HepG2 (cell line): Measurements from ENCODE around the gene METTL16. TPM values are rescaled to one million over a fixed set of nuclear protein-coding genes. Genes with fewer than 3 reads are reported as not detected.

Experiments
- FOSL2 ChIP-seq: sonication (generic); formaldehyde crosslinking; IDR thresholded peaks from 2 replicates; pipeline ENCODE4 v1.4.0; 2020; ENCODE audit warnings: missing genetic modification reagents
- GABPA ChIP-seq, 2 experiments: IDR thresholded peaks; 2 replicates each; pipeline ENCODE4 v1.6.1; 2011 to 2016; ENCODE audit warnings: low read depth in 2 of 2, low read length in 1 of 2, missing biosample characterization in 1 of 2, missing genetic modification characterization in 1 of 2
- HIC2 ChIP-seq: sonication (generic); formaldehyde crosslinking; IDR thresholded peaks from 2 replicates; pipeline ENCODE4 v1.9.0; 2022; ENCODE audit warnings: low read depth, missing genetic modification reagents
- HNRNPL ChIP-seq: fragments of 200-400 bp; formaldehyde crosslinking; IDR thresholded peaks from 2 replicates; pipeline ENCODE4 v1.6.1; 2017; ENCODE audit warnings: mild to moderate bottlenecking, low read depth, low read length
- IKZF4 ChIP-seq: sonication (generic); formaldehyde crosslinking; IDR thresholded peaks from 2 replicates; pipeline ENCODE4 v1.5.1; 2020; ENCODE audit warnings: borderline replicate concordance, mild to moderate bottlenecking, low read depth, missing genetic modification reagents; ENCODE audit errors: not compliant biosample characterization
- KDM2A ChIP-seq: sonication (generic); formaldehyde crosslinking; IDR thresholded peaks from 2 replicates; pipeline ENCODE4 v1.4.0; 2020; ENCODE audit warnings: low read depth, missing genetic modification reagents, borderline replicate concordance
- MAZ ChIP-seq, 2 experiments: sonication (generic) in 1 of 2; formaldehyde crosslinking in 1 of 2; IDR thresholded peaks; 2 replicates each; pipeline versions ENCODE4 v1.5.0 to v1.6.1; 2012 to 2020; ENCODE audit warnings: low read depth in 2 of 2, mild to moderate bottlenecking in 2 of 2, borderline replicate concordance in 1 of 2, improper control_type of control experiment in 1 of 2, low read length in 1 of 2, missing genetic modification reagents in 1 of 2, moderate library complexity in 1 of 2
- NBN ChIP-seq: fragments of 450-650 bp; conservative IDR thresholded peaks from 2 replicates; pipeline ENCODE4 v1.6.1; 2017
- PHB2 ChIP-seq: fragments of 450-650 bp; IDR thresholded peaks from 2 replicates; pipeline ENCODE4 v1.6.1; 2018; ENCODE audit not compliant: partially characterized antibody
- POGK ChIP-seq: sonication (generic); formaldehyde crosslinking; conservative IDR thresholded peaks from 2 replicates; pipeline ENCODE4 v1.8.0; 2022; ENCODE audit warnings: mild to moderate bottlenecking, moderate library complexity, missing genetic modification reagents
- ZBTB1 ChIP-seq: sonication (generic); formaldehyde crosslinking; IDR thresholded peaks from 2 replicates; pipeline ENCODE4 v1.4.0; 2020; ENCODE audit warnings: missing genetic modification reagents, borderline replicate concordance
- ZBTB3 ChIP-seq: sonication (generic); formaldehyde crosslinking; IDR thresholded peaks from 2 replicates; pipeline ENCODE4 v1.4.0; 2020; ENCODE audit warnings: low read depth, mild to moderate bottlenecking, moderate library complexity, missing genetic modification reagents, borderline replicate concordance
- ZNF281 ChIP-seq: sonication (generic); formaldehyde crosslinking; IDR thresholded peaks from 2 replicates; pipeline ENCODE4 v1.4.0; 2020; ENCODE audit warnings: missing genetic modification reagents, borderline replicate concordance
- ZNF367 ChIP-seq: sonication (generic); formaldehyde crosslinking; IDR thresholded peaks from 2 replicates; pipeline ENCODE4 v1.4.0; 2020; ENCODE audit warnings: missing genetic modification reagents, borderline replicate concordance
- polyA plus RNA-seq, 8 experiments: library from polyadenylated mRNA; depleted of rRNA in 3 of 8; stranded (reverse) in 7 of 8; unstranded in 1 of 8; fragments of >200 nt; fragmentation: Illumina TruSeq in 4 of 8; extraction: Trizol in 4 of 8; gene quantifications; 2 replicates each; pipeline versions ENCODE4 v1.2.1 to v1.2.3, GENCODE V29; 2011 to 2016; ENCODE audit warnings: low read depth in 4 of 8, missing spikeins in 1 of 8, mixed read lengths in 1 of 8; ENCODE audit not compliant: insufficient read depth in 1 of 8
- total RNA-seq, 5 experiments: library from RNA; depleted of rRNA; stranded (reverse); fragments of >200 nt; fragmentation: Illumina TruSeq; extraction: Trizol; gene quantifications; 2 replicates each; pipeline ENCODE4 v1.2.3, GENCODE V29; 2016; ENCODE audit warnings: low read depth in 1 of 5
- TF ChIP-seq, protein P1 (sequence below): sonication (generic); formaldehyde crosslinking; IDR thresholded peaks from 2 replicates; pipeline ENCODE4 v1.4.0; 2020; ENCODE audit warnings: mild to moderate bottlenecking, missing genetic modification reagents

The METTL16 gene
- total and polyA plus RNA-seq, 2 of the 13 experiments (the other 11 are each of a cell fraction or from before 2014, with no cell fraction given) = 11.6 to 18.5 TPM

- TF ChIP-seq ZNF281 (no peak), IKZF4 (no peak), ZBTB3 (CRISPR knock-in tag) (no peak), NBN (no peak), KDM2A (peak; percentile 63), GABPA (IDR thresholded peaks at IDR 0.05; ENCODE audit: low read depth, low read length) (no peak), GABPA (CRISPR knock-in tag; IDR thresholded peaks at IDR 0.05; ENCODE audit: low read depth) (peak; percentile 40), ZNF367 (CRISPR knock-in tag) (no peak), FOSL2 (CRISPR knock-in tag) (no peak; the same call in 1 of the 2 replicates), HNRNPL (0 out of 2 replicates have a peak, but pooled peaks have one; percentile 22), ZBTB1 (CRISPR knock-in tag) (no peak), HIC2 (CRISPR knock-in tag) (no peak), MAZ (IDR thresholded peaks at IDR 0.05; ENCODE audit: borderline replicate concordance, low read depth, low read length) (peak; percentile 56; the same call in 1 of the 2 replicates), MAZ (CRISPR knock-in tag; IDR thresholded peaks at IDR 0.05; ENCODE audit: low read depth) (no peak), PHB2 (no peak), POGK (CRISPR knock-in tag) (peak; percentile 79)
- TF ChIP-seq, protein P1, sequence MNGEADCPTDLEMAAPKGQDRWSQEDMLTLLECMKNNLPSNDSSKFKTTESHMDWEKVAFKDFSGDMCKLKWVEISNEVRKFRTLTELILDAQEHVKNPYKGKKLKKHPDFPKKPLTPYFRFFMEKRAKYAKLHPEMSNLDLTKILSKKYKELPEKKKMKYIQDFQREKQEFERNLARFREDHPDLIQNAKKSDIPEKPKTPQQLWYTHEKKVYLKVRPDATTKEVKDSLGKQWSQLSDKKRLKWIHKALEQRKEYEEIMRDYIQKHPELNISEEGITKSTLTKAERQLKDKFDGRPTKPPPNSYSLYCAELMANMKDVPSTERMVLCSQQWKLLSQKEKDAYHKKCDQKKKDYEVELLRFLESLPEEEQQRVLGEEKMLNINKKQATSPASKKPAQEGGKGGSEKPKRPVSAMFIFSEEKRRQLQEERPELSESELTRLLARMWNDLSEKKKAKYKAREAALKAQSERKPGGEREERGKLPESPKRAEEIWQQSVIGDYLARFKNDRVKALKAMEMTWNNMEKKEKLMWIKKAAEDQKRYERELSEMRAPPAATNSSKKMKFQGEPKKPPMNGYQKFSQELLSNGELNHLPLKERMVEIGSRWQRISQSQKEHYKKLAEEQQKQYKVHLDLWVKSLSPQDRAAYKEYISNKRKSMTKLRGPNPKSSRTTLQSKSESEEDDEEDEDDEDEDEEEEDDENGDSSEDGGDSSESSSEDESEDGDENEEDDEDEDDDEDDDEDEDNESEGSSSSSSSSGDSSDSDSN (CRISPR knock-in tag) = peak; percentile 49; the same call in 1 of the 2 replicates
Measured at GRCh38 chr17:2511462-2512369, at the start of gene METTL16 (continued).
